Measurements from ENCODE around the gene ADSS2. TPM values are rescaled to one million over a fixed set of nuclear protein-coding genes. Genes with fewer than 3 reads are reported as not detected.

Gene ADSS2
- total RNA-seq, 1 experiment from 2014 or later: 73.9 TPM

DNA sequence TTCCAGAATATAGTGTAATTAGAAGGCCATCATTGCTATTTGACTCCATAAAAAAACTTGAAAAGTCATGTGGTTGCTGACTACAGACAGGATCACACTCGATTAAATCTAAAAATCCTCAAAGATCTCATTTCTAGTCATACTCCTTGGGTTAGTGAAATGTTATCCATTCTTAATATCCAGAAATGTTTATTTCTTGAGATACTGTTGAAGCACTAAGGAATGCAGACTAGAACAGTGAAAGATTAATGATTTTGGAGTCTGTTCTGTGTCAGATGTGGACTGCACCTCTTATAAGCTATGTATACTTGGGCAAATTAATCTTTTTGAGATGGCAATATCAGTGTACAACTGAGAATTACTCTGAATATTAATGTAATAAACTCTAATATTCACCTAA is 65.1 kb downstream of the ADSS2 start:
- no TSS peak for BruUV-seq (replicated peaks)

DNA sequence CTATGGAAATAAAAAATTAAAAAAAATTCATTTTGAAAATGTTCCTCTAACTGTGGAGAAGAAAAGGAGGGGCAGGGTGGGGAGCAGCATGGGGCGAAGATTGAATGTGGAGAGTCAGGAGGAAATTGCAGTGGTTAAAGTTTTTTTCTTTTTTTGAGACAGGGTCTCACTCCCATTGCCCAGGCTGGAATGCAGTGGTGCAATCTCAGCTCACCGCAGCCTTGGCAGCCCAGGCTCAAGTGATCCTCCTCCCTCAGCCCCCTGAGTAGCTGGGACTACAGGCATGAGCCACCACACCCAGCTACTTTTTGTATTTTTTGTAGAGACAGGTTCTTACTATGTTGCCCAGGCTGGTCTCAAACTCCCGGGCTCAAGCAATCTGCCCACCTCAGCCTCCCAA is 67.6 kb downstream of the ADSS2 start:
- Histone ChIP-seq H3K4me1 (no peaks in the 10 kb centered on the region), H3K36me3 (ENCODE audit: control insufficient read depth, insufficient read depth, low read length) (no peaks in the 10 kb centered on the region), H3K27me3 (replicated peaks; ENCODE audit: control insufficient read depth, insufficient read depth, low read length) (no peaks in the 10 kb centered on the region), H3K4me3 (ENCODE audit: low read depth, low read length) (no peak overlapping the region), H3K9me3 (no peaks in the 10 kb centered on the region)
- TF ChIP-seq, protein P1, sequence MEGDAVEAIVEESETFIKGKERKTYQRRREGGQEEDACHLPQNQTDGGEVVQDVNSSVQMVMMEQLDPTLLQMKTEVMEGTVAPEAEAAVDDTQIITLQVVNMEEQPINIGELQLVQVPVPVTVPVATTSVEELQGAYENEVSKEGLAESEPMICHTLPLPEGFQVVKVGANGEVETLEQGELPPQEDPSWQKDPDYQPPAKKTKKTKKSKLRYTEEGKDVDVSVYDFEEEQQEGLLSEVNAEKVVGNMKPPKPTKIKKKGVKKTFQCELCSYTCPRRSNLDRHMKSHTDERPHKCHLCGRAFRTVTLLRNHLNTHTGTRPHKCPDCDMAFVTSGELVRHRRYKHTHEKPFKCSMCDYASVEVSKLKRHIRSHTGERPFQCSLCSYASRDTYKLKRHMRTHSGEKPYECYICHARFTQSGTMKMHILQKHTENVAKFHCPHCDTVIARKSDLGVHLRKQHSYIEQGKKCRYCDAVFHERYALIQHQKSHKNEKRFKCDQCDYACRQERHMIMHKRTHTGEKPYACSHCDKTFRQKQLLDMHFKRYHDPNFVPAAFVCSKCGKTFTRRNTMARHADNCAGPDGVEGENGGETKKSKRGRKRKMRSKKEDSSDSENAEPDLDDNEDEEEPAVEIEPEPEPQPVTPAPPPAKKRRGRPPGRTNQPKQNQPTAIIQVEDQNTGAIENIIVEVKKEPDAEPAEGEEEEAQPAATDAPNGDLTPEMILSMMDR (IDR thresholded peaks at IDR 0.05; ENCODE audit: insufficient read depth in 1 of 2, low read depth in 1 of 2, low read length in 1 of 2, severe bottlenecking in 1 of 2, unreplicated experiment in 1 of 2): no peak
- POLR2A ChIA-PET: no interaction called here
- no peaks in the 10 kb centered on the region for H3K36me3 Mint-ChIP-seq (ENCODE audit: insufficient read depth, unreplicated experiment)
- CTCF ChIA-PET: interaction anchor here (0.6 kb wide), 1 partner anchor 851 kb away, joined by 3 read pairs; no protein-coding TSS in a partner anchor
- intact Hi-C loops (cut with micrococcal nuclease; ENCODE audit: unreplicated experiment): no loop called here
- no peak overlapping the region for H3K27ac Mint-ChIP-seq (ENCODE audit: unreplicated experiment)
- no TSS peak for BruUV-seq (replicated peaks)
- DNase-seq: no peak
- H3K4me1 Mint-ChIP-seq (ENCODE audit: low read depth, unreplicated experiment): no peaks in the 10 kb centered on the region
- H3K4me3 Mint-ChIP-seq (ENCODE audit: unreplicated experiment): no peak overlapping the region
- H3K27me3 Mint-ChIP-seq (ENCODE audit: insufficient read depth, unreplicated experiment): no peaks in the 10 kb centered on the region
- H3K9me3 Mint-ChIP-seq (ENCODE audit: unreplicated experiment): no peaks in the 10 kb centered on the region

More for the DNA sequence above, 65.1 kb downstream of the ADSS2 start:
- Mint-ChIP-seq H3K36me3 (ENCODE audit: insufficient read depth, unreplicated experiment) (no peaks in the 10 kb centered on the region), H3K4me3 (ENCODE audit: unreplicated experiment) (no peak overlapping the region), H3K27me3 (ENCODE audit: insufficient read depth, unreplicated experiment) (no peaks in the 10 kb centered on the region), H3K27ac (ENCODE audit: unreplicated experiment) (no peak overlapping the region), H3K4me1 (ENCODE audit: low read depth, unreplicated experiment) (peaks cover 3% of the 10 kb centered on the region), H3K9me3 (ENCODE audit: unreplicated experiment) (no peaks in the 10 kb centered on the region)
- peaks cover 6% of the 10 kb centered on the region for H3K4me1 ChIP-seq
- no peaks in the 10 kb centered on the region for H3K27me3 ChIP-seq (replicated peaks; ENCODE audit: control insufficient read depth, insufficient read depth, low read length)
- no peak overlapping the region for H3K4me3 ChIP-seq (ENCODE audit: low read depth, low read length)
- intact Hi-C loops (cut with micrococcal nuclease; ENCODE audit: unreplicated experiment): no loop called here
- POLR2A ChIA-PET: no interaction called here
- CTCF ChIA-PET: no interaction called here
- TF ChIP-seq, protein P1 (IDR thresholded peaks at IDR 0.05; ENCODE audit: insufficient read depth in 1 of 2, low read depth in 1 of 2, low read length in 1 of 2, severe bottlenecking in 1 of 2, unreplicated experiment in 1 of 2): no peak
- H3K9me3 ChIP-seq: no peaks in the 10 kb centered on the region
- no peaks in the 10 kb centered on the region for H3K36me3 ChIP-seq (ENCODE audit: control insufficient read depth, insufficient read depth, low read length)
- no peak for DNase-seq

DNA sequence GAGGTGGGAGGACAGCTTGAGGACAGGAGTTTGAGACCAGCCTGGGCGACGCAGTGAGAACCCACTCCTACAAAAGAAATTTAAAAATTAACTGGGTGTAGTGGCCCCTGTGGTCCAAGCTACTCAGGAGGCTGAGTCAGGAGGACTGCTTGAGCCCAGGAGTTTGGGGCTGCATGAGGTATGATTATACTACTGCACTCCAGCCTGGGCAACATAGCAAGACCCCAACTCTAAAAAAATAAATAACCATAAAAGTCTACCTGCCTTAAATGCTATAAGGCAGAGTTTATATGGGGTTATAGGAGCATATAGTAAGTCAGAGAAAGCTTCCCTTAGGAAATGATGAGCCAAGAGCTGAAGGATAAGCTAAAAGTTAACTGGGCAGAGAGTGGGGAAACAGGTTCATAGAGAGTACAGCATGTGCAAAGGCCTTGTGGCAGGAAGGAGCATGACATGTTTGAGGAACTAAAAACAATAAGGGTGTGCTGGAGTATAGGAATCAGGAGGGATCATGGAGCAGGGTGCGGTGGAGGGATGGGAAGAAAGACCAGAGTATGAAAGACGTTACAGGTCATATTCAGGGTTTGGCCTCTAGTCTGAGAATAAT is 68.3 kb downstream of the ADSS2 start:
- ChIA-PET CTCF (interaction anchor here (0.6 kb wide), 1 partner anchor 852 kb away, joined by 3 read pairs; no protein-coding TSS in a partner anchor), POLR2A (interaction anchor here (0.7 kb wide), 1 partner anchor 21 kb away, joined by 3 read pairs; no protein-coding TSS in a partner anchor)
- no peak overlapping the region for H3K4me3 ChIP-seq (ENCODE audit: low read depth, low read length)
- Mint-ChIP-seq H3K27me3 (ENCODE audit: insufficient read depth, unreplicated experiment) (no peaks in the 10 kb centered on the region), H3K4me3 (ENCODE audit: unreplicated experiment) (no peak overlapping the region), H3K9me3 (ENCODE audit: unreplicated experiment) (no peaks in the 10 kb centered on the region), H3K36me3 (ENCODE audit: insufficient read depth, unreplicated experiment) (no peaks in the 10 kb centered on the region), H3K4me1 (ENCODE audit: low read depth, unreplicated experiment) (no peaks in the 10 kb centered on the region), H3K27ac (ENCODE audit: unreplicated experiment) (no peak overlapping the region)
- H3K9me3 ChIP-seq: no peaks in the 10 kb centered on the region
- intact Hi-C loops (cut with micrococcal nuclease; ENCODE audit: unreplicated experiment): no loop called here
- no peaks in the 10 kb centered on the region for H3K27me3 ChIP-seq (replicated peaks; ENCODE audit: control insufficient read depth, insufficient read depth, low read length)
- TF ChIP-seq, protein P1 (IDR thresholded peaks at IDR 0.05; ENCODE audit: insufficient read depth in 1 of 2, low read depth in 1 of 2, low read length in 1 of 2, severe bottlenecking in 1 of 2, unreplicated experiment in 1 of 2): no peak
- no peaks in the 10 kb centered on the region for H3K4me1 ChIP-seq
- no peaks in the 10 kb centered on the region for H3K36me3 ChIP-seq (ENCODE audit: control insufficient read depth, insufficient read depth, low read length)
- no TSS peak for BruUV-seq (replicated peaks)
- no peak for DNase-seq
